Left hindlimb (tissue), 1 donor: ENCODE results near the gene LDHAL6A.
"Not testable (repeated sequence)": the region's sequence is repeated elsewhere in the genome, so short reads cannot be mapped to it uniquely, and the experiment has no call there.

ENCODE experiments used
- DNase-seq: peaks from one replicate; pipeline ENCODE4 v3.0.0-alpha.2; 2018

LDHAL6A gene

DNA sequence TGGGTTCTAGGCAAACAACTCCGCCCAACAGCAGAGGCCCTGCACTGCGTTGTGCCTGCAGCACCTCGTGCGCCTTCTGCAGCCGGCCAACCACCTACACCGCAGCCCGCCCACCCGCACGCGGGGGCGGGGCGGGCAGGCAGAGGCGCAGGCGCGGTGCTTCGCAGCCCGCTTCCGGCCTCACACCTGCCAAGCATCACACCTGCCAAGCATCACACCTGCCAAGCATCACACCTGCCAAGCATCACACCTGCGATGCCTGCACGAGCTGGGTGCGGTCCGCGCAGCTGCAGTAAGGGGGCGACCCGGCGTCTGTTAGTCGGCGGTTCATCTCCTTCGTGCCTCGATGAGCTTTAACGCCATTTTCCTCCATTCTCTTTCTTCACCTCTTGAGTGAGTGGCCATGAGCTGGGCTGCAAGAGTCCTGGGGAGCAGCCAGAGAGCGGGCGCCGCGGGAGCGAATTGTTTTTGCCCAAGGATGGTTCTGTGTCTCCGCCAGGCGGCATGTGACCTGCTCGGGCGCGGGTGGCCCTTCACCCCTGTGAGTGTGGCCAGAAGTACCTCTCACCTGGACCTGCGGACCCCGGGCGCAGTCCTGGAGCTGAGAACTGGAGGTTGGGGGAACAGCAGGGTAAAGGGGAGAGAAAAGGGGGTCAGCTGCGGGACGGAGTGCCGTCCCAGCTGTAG, at the start of gene LDHAL6A:
LDHAL6A (plus strand) TSS at position 171 of the 687 bp plus-strand sequence. CDS start 825 bp downstream, outside the sequence.
- no peak for DNase-seq

DNA sequence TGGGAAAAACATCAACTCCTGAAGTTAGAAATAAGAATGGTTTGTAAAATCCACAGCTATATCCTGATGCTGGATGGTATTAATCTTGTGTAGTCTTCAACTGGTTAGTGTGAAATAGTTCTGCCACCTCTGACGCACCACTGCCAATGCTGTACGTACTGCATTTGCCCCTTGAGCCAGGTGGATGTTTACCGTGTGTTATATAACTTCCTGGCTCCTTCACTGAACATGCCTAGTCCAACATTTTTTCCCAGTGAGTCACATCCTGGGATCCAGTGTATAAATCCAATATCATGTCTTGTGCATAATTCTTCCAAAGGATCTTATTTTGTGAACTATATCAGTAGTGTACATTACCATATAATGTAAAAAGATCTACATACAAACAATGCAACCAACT, 48.3 kb upstream of the LDHAL6A start:
- DNase-seq = not testable (repeated sequence)

DNA sequence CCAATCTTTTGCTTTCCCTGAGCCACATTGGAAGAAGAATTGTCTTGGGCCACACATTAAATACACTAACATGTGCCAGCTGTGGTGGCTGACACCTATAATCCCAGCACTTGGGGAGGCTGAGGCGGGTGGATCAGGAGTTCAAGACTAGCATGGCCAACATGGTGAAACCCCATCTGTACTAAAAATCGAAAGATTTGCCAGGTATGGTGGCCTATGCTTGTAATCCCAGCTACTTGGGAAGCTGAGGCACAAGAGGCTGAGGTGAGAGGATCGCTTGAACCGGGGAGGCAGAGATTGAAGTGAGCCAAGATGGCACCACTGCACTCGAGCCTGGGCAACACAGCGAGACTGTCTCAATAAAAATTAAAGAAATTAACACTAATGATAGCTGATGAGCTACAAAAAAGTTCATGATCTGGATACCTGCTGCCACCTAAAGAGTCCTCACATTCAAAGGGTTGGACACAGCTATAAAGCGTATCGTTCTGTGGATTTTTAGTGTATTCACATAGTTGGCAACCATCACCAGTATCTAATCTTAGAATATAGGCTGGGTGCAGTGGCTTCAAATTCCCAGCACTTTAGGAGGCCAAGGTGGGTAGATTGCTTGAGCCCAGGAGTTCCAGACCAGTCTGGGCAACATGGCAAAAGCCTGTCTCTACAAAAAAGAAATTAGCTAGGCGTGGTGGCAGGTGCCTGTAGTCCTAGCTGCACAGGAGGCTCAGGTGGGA, 46.9 kb upstream of the LDHAL6A start:
- no peak for DNase-seq

DNA sequence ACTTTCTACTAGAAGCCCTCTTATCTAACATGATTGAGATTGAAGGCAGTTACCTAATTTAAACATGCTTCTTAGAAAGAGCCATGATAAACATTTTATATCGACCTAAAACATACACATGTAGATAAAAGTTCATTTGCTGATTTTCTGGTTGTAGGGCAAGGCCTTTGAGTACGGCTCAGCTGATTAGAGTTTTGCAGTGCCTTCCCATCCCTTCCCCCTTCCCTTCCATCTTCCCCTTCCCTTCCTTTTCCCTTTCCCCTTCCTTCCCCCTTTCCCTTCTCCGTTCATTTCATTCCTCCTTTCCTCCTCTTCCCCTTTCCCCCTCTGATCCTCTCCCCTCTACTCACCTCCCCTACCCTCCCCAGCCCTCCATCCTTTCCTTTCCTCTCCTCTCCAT, 39.2 kb upstream of the LDHAL6A start:
- no peak for DNase-seq

DNA sequence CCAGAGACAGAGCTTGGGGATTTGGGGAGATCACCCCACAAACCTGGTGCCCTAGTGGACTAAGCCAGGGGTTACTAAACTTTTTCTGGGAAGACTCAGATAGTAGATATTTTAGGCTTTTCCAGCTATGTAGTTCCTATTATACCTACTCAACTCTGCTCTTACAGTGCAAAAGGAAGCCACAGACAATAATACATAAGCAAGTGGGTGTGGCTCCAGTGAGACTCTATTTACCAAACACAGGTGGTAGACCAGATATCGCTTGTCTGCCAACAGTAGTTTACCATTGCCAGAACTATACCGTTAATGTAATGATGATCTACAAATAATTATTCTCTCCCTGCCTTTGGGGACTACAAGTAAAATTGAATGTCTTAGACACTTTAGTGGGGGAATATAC, 36.6 kb upstream of the LDHAL6A start:
- no peak for DNase-seq

DNA sequence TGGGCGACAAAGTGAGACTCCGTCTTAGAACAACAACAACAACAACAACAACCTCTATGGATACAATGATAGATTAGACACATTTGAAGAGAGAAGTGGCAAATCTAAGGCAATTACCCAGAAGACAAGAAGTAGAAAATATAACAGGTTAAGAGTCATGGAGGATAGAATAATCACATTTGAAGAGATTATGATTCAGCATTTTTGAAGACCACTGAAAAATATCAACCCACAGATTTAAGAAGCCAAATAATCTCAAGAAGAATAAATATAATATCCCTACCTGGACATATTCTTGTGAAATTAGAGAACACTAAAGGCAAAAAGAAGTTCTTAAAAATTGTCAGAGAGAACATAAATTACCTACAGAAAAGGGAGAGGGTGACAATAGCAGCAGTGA, 35.6 kb upstream of the LDHAL6A start:
- DNase-seq = no peak

DNA sequence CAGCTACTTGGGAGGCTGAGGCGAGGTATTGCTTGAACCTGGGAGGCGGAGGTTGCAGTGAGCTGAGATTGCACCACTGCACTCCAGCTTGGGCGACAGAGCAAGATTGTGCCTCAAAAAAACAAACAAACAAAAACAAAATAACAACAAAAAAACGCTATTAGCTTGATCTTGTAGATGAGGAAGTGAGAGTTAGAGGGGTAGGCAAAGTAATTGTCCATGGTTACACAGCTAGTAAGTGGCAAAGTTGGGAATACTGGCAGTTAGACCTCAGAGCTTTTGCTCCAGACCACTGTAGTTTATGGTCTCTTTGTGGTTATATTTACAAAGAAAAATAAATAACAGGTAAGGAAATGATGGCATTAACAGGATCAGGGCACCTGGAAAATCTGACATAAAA, 28.4 kb upstream of the LDHAL6A start:
- DNase-seq = no peak

DNA sequence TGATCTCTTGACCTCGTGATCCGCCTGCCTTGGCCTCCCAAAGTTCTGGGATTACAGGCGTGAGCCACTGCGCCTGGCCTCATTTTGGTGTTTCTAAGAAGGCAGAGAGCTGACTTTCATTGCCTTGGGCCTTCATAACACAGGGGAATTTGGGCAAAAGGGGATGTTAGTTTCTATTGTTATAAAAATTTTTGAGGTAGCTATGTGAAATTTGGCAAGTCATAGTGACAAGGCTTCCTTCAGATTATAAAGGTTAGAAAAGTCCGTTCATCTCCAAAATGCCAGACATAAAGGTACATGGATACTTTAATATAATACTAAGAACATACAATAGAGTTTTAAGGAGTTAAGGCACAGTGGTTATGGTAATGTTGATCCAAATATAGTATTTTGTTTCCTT, 26.3 kb upstream of the LDHAL6A start:
- DNase-seq = no peak

DNA sequence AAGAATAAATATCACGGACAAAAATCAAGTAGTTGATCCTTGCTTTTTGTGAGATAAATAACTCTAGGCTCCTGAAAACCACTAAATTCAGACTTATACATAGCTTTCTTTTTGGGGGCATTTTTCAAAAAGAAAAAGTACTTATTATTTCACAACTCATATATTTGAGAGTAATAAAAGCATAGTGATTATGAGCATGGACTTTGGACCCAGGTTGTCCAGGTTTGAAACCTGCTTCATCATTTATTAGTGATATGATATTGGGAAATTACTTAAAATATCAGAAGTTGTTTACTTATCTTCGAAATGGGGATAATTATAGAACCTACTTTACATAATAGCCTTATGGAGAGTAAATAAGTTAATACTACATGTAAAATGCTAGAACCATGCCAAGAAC, 17.0 kb upstream of the LDHAL6A start:
- no peak for DNase-seq

DNA sequence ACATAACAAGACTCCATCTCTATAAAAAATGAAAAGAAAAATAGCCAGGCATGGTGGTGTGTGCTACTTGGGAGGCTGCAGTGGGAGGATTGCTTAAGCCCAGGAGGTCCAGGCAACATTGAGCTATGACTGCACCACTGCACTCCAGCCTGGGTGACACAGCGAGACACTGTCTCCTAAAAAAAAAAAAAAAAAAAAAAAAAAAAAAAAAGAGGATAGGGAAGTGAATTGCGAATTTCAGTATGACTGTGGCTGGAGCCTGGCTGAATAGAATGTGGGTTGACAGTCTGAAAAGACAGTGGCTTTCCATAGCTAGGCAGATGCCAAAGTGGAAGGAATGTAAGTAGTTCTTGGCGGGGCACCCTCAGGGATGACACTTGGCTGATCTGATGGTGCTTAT, 6.4 kb upstream of the LDHAL6A start:
- no peak for DNase-seq

DNA sequence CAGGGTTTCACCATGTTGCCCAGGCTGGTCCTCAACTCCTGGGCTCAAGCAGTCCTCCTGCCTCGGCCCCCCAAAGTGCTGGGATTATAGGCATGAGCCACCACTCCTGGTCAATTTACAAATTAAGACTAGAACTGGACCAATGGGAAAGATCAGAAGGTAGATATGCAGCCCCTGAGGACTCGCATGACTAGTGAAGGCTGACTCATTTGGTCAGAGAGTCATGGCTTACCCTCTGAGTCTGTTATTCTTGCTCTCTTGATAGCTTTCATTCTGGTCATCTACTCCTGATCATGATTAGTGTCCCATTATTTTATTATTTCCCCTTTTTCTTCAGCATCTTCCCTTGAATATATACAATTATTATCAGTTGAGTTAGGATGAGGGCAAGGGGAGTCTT, 2.7 kb upstream of the LDHAL6A start:
- no peak for DNase-seq

DNA sequence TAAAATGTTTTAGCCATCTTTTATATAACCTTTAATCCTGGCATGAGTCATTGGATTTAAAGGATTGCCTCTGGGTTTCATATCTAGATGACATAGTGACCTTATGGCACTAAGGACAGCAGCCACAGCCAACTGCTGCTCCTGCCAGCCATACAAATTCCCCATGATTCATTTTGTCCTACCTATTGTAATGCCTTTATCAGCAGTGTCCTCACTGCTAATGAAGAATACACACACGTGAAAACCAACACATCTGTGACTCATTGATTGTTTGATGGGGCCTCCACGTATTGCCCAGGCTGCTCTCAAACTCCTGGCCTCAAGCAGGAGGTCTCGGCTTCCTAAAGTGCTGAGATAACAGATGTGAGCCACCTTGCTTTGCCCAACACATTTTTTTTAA, 1.8 kb downstream of the LDHAL6A start:
- no peak for DNase-seq

DNA sequence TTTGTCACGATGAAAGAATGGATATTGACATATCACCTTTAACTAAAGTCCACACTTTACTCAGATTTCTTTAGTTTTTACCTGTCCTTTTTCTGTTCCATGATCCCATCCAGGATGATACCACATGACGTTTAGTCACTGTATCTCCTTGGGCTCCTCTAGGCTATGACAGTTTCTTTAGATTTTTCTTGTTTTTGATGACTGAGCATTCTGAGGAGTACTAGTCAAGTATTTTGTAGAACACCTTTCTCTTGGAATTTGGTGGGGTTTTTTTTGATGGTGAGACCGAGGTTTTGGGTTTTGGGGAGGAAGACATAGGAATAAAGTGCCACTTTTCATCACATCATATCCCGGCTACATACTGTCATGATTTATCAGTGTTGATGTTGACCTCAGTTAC, 4.0 kb downstream of the LDHAL6A start:
- no peak for DNase-seq

DNA sequence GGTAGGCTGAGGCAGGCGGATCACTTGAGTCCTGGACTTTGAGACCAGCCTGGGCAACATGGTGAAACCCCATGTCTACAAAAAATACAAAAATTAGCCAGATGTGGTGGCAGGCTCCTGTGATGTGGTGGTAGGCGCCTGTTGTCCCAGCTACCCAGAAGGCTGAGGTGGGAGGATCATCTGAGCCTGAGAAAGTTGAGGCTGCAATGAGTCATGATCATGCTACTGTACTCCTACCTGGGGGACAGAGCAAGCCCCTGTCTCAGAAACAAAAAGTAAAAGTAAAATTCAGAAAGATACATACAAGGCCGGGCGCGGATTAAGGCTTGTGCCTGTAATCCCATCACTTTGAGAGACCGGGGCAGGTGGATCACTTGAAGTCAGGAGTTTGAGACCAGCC, 6.3 kb downstream of the LDHAL6A start:
- no peak for DNase-seq

DNA sequence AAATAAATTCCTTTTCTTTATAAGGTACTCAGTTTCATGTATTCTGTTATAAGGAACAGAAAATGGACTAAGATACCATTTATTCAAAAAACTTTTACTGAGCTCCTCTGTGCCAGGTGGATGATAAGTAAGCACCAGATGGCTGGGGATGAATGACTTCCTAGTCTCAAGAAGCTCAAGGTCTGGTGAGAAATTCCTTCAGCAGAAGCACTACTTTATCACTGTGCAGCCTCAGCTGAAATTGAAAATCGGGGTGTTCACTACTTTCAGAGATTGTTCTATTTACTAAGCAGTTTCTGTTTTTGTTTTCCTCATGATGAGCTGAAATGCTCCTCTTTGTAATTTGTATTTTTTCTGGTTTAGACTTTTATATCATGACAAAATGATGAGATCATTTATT, 7.8 kb downstream of the LDHAL6A start:
- DNase-seq = no peak

DNA sequence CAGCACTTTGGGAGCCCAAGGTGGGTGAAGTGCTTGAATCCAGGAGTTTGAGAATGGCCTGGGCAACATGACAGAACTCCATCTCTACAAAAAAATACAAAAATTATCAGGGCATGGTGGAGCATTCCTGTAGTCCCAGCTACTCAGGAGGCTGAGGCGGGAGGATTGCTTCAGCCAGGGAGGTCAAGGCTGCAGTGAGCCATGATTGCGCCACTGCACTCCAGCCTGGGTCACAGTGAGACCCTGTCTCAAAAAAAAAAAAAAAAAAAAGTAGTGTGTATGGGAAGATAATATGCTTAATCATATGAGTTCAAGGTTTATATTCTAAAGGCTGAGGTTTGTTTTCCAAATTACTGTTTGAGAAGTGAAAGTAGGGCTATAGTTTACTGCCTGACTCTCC, 10.7 kb downstream of the LDHAL6A start:
- DNase-seq = no peak

DNA sequence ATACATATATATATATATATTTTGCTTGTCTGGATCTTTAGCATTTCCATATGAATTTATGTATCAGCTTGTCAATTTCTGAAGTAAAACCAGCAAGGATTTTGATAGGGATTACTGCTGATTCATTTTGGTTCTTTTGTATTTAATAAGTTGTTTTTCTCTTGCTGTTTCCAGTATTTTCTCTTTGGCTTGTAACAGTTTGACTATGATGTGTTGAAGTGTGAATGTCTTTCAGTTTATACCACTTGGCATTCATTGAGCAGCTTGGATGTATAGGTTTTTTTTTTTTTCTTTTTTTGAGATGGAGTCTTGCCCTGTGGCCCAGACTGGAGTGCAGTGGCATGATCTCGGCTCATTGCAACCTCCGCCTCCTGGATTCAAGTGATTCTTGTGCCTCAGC, 12.4 kb downstream of the LDHAL6A start:
- no peak for DNase-seq

DNA sequence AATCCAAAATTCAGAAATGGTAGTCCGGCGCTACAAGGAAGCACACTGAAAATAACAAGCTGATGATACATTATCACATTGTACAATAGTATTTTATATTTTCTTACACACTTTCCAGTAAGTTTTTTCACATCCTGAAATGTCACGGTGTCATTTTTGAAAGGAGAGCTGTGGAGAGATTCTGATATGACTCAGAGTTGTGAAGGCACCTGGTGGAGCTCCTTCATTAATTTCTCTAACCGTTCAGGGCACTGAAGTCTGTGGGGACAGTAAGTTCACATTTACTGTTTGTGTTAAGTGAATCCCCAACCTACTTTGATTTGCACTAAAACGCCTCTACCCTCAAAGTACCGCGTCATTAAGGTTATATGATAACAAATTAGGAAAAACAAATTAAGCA, 13.3 kb downstream of the LDHAL6A start:
- no peak for DNase-seq

DNA sequence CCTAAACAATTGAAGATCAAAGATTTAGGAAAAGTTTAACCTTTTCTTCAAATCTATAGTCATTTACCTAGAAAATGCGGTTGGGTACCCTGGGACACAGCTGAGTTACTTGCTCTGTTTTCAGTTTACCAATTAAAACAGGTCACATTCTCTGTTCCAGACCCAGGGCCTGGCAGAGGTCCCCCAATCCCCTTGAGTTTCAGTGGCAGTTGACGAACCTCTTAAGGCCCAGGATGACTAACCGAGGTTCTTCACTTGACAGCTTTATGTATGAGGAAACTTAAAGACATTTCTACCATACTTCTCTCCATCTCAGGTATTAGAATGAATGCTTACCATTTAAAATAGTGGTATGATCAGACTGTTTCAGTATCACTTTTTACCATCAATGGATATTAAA, 16.3 kb downstream of the LDHAL6A start:
- no peak for DNase-seq

DNA sequence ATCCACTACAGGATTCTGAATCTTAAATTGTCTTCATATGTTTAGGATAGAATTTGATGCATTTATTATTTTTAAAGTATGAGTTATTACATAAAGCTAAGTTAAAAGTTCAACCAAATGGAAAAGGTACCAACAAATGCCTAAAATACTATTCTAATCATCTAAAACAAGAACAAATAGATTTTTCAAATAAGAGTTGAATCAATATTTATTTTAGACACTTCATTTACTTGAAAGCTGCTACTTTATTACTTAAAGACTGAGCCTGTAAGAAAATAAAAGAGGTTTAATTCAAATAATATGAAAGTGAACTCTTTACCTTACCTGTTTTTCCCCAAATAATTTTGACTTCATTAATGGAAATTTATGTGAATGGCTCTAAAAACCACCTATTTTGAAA, 16.9 kb downstream of the LDHAL6A start:
- no peak for DNase-seq

DNA sequence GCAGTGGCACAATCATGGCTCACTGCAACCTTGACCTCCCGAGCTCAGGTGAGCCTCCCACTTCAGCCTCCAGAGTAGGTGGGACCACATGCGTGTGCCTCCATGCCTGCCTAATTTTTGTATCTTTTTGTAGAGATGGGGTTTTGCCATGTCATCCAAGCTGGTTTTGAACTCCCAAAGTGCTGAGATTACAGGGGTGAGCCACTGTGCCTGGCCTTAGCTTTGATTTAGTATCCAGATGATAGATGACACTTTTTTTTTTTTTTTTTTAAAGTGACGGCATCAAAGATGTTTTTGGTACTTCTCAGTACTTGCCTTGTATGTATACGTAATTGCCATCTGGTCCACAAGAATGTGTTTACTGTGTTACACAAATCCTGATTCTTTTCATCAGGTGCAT, 23.4 kb downstream of the LDHAL6A start:
- DNase-seq = no peak

DNA sequence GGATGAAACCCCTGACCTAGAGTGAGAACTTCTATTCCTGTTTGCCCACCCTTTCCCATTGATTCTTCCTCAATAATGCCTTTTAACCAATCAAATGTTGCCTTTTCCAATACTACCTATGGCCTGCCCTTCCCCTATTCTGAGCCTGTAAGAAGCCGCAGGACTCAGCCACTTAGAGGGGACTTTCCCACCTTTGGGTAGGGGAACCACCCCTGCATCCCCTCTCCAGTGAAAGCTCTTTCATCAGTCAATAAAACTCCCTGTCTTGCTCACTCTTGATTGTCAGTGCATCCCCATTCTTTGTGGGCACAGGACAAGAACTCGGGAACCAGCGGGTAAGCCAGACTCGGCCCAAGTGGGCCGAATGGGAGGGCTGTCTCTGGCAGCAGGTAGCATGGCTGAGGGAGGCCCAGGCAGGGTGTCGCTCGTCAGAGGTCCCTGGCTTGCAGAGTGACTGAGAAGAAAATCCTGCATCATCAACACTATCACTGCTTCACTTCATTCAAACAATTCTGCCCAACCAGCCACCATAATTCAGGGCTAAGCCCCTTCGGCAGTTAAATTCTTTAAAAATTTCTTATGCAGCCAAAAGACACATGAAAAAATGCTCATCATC, 30.4 kb downstream of the LDHAL6A start:
- no peak for DNase-seq

DNA sequence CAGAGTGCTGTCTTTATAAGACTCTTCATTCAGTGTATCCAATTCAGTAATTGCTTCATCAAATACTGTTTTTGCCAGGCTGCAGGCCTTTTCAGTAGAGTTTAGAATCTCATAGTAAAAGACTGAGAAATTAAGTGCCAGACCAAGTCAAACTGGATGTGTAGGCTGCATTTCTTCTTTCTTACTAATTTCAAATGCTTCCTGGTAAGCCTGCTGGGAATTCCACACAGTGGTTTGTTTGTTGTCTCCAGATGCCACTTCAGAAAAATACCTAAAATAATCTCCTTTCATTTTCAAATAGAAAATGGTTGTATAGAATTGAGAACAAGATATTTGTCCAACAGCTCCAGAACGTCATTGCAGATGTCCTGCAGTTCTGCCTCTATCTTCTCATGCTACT, 34.7 kb downstream of the LDHAL6A start:
- no peak for DNase-seq

DNA sequence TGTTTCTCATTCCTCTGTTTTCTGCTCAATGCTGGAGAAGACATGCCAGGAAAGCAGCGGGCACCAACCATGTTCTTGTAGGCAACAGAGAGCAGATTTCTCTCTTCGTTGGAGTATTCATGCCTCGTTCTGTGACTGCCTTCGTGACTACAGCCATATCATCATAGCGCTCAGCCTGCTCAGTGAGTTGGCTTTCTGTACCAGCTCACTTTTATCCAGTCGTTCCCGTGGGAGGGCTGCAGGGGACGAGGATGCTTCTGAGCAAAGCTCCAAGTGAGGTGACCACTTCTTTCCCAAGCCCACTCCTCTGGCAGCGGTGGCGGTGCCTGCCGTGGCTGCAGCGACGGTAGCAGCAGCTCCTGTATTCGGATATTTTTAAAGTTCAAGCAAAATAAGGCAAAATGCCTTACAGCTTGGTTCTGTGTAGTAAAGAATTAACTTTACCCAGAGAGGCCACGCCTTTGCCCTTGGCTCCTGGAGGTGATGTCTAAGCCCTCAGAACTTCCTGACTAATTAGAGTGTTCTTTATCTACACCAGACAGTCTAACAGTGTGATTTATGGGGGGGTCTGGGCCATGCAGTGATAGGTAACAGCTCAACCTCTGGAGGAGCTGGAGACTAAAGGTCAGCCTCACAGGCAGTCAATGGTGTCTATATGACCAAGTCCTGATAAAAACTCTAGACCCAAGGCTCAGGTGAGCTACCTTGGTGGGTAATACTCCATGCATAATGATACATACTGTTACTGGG, 35.3 kb downstream of the LDHAL6A start:
- no peak for DNase-seq
